ENCODE measurements around the gene ZNF383.
"Not testable (repeated sequence)": the region's sequence is repeated elsewhere in the genome, so short reads cannot be mapped to it uniquely, and the experiment has no call there.

Gene ZNF383

DNA sequence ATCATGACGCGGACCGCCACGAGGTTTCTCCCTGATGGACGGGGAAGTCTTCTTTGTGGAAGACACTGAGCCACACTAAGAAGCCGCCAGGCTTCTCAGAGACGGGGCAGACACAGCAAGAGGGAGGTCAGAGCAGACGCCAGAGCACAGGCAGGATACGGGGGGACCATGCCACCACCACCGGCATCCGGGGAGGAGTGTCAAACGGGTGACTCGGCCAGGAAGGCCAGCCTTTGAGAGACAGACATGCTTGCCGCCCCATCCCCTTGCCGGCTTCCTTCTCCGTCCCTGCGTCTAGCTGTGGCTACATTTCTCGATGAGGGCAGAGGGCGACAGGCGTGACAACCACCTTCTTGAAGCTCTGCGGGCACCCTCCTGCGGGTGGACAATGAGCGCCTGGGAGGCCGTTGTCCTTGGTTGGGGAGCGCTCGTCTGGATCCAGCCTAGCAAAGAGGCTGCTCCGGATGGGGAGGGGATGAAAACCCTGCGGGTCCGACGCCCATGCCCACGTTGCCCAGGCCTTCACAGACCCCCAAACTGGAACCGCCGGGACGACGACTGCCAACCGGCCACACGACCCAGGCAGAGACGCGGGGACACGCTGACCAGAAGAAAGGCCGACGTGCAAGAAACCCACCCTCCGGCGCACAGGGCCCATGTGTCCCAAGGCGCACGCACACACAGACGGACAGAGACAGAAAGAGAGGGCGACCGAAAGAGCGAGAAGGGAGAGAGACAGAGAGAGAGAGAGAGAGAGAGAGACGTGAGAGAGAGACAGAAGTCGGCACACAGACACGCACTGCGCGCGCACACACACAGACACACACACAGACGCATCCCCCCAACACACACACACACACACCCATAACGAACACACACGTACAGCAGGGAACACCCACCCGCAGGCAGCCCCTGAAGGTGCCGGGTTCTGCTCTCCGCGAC lies 75.3 kb downstream of the ZNF383 start:
- not testable (repeated sequence) for DNase-seq (ENCODE audit: low read depth in 2 of 2)

DNA sequence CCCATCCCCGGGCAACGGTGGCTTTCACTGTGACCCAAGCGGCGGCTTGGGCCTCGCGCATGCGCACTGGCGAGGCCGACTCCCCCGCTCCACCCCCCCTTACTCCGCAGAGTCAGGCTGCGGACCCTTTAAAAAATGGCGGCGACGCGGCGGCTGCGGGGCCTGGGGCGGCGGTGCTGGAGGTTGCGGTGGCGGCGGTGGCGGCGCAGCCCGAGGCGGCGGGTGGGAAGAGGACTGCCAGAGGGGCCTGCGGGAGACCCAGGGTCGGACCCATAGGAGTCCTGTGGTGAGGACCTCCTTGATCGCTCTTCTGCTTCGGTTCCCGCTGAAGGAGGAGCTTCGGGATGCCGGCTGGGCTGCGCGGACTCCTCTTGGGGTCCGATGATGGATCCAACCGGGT lies 76.2 kb downstream of the ZNF383 start:
- DNase-seq (ENCODE audit: low read depth in 2 of 2): not testable (repeated sequence)
